GM18520 (cell line): ENCODE results near the gene NFKBIE.
A peak's percentile ranks its signal among the peaks of the same experiment; 100 is the strongest.

Experiments used
- ATAC-seq: cut with Tn5 transposase; IDR thresholded peaks from one replicate; pipeline ENCODE4 v1.9.1; 2021; ENCODE audit not compliant: unreplicated experiment

NFKBIE gene

GRCh38 chr6:44258325-44258863 lies 7.0 kb downstream of the NFKBIE start:
- no peak for ATAC-seq

DNA sequence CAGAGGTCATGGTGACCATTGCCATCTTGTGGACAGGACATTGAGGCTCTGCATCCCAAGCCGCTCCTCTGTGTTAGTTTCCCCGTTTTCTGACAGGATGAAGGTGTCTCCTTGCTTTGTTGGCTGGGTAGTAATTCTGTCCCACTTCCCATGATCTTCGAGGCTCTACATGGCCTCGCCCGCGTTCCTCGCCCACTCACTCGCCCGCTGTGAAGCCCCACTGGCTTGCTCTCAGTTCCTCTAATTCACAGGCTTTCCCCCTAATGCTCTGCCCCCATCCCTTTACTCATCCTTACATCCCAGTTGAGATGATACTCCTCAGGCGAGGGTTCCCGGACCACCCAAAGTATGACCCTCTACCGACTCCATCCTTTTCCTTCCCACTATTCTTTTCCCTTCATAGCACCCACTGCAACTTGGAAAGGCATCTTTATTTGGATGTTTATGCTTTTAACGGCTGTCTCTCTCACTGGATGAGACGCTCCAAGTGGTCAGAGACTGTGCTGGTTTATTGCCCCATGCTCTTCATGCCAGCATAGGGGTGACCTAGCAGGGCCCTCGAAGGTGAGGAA lies 7.5 kb downstream of the NFKBIE start:
- no peak for ATAC-seq

DNA sequence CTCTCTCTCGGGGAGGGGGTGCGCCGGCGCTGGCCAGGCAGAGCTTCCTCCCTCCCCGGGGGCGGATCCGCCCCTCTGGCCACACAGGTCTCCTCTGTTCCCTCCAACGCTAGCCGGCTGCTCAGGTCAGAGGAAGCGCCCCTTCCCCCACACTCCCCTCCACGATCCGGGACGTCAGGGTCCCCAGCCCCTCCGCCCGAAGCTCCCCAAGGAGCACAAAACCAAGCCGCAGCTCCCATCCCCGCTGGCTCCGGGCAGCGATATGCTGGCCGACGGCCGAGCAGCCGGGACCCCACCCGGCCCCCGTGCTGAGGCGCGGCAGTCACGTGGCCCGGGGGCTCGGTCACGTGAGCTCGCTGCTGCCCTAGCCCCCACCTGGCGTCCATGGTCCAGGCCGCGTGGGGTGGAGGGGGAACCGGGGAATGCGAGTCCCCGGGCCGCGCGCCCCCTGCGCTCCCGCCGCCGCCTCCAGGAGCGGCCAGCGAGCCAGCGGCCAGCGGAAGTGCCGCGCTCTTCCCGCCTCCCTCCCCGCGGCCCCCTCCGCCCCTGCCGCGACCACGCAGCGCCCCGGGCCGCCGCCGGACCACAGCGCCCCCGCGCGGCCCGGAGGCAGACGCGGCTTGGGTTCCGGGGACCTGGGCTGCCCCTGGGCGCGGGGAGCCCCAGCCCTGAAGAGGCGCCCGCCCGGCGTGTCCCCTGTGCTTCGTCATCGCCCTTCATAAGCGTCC lies 8.2 kb downstream of the NFKBIE start, which contains the start of gene SLC35B2:
TSS of gene SLC35B2 (minus strand) at position 504 of the 728 bp plus-strand sequence. CDS start at position 386, 118 bp downstream.
- peak; percentile 36 for ATAC-seq

DNA sequence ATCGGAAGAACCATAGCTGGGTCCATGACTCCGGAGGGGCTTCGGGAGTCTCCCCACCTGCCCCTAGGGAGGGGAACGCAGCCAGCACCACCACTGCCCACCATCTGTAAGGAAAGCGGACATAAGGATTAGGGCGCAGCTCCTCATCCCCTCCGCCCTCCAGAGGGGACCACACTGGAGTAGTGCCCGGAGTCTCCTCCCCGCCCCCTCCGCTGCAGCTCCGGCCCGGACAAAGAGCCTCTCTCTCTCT lies 8.7 kb downstream of the NFKBIE start:
- ATAC-seq, result no peak

GRCh38 chr6:44255871-44256774 lies 9.2 kb downstream of the NFKBIE start:
- no peak for ATAC-seq

DNA sequence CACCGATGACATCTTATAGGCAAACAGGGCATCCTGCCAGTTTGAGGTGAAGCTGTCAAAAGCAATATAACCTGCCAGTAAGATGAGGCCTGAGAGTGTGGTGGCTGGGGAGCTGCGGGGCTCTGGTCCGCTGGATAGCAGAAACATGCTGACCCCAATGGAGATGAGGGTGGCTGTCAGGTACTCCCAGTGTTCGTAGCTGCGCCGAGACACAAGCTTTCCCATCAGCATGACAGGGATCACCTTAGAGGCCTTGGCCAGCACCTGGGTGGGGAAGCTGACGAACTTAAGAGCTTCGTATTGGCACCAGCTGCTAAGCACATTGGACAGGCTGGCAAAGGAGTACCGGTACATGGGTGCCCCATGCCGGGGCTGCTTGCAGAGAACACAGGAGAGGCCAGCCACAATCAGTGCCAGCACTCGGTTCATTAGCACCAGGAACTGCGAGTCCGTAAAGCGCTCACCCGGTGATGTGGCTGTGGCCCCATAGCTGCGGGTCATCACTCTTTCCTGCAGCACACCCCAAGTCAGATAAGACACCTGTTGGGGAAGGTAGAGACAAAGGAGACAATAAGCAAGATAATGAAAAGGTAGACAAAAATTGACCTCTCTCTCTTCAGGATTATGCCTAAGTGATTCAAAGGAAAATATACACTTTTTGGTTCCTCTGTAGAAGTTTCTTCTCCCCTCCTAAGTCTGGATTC lies 10.1 kb downstream of the NFKBIE start:
- no peak for ATAC-seq

DNA sequence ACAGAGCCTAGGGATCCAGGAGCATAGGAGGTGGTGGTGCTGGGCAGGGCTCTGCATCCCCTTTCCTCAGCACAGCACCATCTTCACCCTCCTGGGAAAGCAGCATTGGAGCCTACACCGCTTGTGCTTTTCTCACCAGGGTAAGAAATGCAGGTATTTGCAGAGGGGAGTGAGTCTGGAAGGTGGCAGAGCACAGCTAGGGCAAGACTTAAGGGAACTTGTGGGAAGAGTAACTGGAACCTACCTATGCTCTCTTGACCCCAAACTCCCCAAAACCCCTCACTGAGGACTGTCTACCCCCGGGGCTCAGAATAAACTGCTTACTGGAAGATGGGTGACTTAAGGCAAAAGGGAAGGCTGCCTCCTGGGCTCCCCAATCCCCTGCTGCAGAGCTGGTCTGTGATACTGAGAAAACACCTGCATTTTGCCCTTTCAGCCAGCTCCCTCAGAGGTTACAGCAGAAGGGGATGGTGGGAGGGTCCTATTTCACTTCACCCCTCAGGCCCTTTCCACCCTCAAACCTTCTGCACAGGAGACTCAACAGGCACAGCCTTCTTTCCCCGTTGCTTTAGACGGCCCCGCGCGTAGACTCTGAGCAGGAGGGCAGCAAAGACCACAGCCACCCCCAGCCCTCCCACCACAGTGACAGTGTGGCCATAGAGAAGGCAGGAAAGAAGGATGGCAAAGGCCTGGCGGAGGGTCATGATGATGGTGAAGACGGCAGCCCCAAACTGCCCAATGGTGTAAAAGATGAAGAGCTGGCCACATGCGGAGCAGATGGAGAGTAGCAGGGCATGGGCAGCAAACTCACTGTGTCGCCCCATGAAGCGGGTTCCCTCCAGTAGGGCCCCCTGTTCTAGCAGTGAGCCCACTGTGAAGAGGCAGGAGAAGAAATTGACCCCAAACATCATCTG lies 10.9 kb downstream of the NFKBIE start:
- no peak for ATAC-seq

GRCh38 chr6:44253307-44254101 lies 11.8 kb downstream of the NFKBIE start:
- no peak for ATAC-seq

DNA sequence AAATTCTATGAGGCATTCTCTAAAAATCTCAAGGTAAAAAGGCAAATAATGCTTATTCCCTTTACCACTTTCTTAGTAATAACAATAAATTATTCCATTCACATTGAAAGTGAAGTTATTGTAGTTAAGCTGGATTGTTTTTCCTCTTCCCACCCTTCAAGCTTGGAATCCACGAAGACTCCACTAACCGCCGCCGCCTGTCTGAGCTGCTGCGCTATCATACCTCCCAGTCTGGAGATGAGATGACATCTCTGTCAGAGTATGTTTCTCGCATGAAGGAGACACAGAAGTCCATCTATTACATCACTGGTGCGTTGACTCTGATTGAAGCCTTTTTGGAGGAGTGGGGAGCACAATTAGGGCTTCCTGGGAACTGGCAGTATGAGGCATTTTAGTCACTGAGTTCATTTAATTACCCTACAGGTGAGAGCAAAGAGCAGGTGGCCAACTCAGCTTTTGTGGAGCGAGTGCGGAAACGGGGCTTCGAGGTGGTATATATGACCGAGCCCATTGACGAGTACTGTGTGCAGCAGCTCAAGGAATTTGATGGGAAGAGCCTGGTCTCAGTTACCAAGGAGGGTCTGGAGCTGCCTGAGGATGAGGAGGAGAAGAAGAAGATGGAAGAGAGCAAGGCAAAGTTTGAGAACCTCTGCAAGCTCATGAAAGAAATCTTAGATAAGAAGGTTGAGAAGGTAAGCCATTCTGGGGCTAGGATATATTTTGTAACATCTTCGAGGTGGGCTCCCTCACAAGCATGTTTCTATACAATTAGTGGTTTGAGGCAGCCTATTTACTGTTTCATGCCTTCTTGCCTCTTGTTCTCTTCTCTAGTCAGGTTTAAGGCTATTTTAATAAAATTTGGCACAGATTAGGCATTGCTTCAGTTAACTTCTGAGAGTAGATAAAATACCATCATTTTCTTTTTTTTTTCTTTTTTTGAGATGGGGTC lies 13.5 kb downstream of the NFKBIE start:
- no peak for ATAC-seq

DNA sequence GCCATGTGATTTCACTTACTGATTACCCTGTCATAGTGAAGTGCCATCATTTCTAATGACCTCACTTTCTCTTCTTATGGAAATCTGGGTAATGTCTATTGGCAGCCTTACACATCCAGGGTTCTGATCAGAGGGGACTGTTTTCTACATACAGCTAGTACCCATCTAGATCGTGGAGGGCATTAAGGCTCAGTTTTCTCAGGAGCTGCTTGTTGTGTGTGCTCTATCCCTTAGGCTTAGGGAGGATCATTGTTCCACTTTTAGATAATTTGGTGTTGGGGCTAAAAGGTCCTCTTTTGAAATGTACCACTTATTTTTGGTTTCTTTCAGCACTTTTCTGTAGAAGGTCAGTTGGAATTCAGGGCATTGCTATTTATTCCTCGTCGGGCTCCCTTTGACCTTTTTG lies 14.6 kb downstream of the NFKBIE start:
- ATAC-seq, result no peak

DNA sequence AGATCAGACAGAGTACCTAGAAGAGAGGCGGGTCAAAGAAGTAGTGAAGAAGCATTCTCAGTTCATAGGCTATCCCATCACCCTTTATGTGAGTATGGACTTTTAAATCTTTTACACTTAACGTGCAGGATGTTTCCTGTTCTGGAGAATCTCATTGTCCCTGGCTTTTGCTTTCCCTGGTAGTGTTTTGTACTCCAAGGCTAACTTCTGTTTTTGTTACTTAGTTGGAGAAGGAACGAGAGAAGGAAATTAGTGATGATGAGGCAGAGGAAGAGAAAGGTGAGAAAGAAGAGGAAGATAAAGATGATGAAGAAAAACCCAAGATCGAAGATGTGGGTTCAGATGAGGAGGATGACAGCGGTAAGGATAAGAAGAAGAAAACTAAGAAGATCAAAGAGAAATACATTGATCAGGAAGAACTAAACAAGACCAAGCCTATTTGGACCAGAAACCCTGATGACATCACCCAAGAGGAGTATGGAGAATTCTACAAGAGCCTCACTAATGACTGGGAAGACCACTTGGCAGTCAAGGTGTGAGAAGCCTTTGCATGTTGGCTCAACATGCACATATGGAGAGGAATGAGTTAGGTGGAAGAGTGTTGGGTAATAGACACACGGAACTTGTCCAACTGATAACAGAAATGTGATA lies 15.2 kb downstream of the NFKBIE start:
- no peak for ATAC-seq

- no peak for ATAC-seq
These were observed 16.1 kb downstream of the NFKBIE start for GRCh38 chr6:44249082-44249748.

DNA sequence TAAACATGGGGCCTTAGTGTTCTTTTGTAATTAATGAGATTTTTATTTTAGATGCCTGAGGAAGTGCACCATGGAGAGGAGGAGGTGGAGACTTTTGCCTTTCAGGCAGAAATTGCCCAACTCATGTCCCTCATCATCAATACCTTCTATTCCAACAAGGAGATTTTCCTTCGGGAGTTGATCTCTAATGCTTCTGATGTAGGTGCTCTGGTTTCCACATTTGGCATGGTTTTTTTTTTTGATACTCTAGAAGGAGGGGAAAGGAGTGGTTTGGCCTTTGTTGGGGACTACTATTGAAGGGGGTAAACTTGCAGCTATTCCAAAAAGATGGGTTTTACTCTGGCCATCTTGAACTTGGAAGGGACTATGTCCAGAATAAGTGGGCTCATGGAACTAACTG lies 16.8 kb downstream of the NFKBIE start:
- ATAC-seq, result no peak

GRCh38 chr6:44247338-44248302 lies 17.7 kb downstream of the NFKBIE start:
- peak; percentile 17 for ATAC-seq

GRCh38 chr6:44246663-44247337 lies 18.6 kb downstream of the NFKBIE start, which contains the start of gene HSP90AB1:
Gene HSP90AB1 (plus strand): TSS chr6:44247101. CDS start chr6:44248630, 1,529 bp downstream.
- ATAC-seq, result peak; percentile 57
